ENCODE measurements around the gene TMSB4Y.

TMSB4Y gene

GRCh38 chrY:13703568-13703968 is at the start of gene TMSB4Y:
TSS of gene TMSB4Y (plus strand) at chrY:13703899.
- peak in 1 of 2 donors; percentile 59 for DNase-seq (ENCODE audit: extremely low read depth in 1 of 2, low read depth in 1 of 2)

DNA sequence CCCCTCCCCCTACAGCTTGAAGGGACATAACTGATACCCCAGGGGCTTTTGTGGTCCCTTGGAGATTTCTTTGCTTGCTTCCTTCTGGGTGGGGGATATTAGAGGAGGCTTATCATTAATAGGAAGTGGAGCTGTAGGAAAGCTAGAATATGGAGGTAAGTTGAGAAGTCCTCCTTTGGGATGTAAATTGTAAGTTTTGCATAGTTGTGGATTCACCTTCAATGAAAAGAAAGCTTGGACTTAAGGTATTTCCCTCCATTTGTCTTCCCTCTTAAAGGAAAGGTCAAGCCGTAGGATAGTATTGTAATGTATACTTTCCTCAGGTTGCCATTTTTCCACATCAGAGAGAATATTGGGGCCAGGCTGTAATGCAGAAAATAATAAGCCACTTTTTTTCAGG is 39.5 kb upstream of the TMSB4Y start:
- no peak for DNase-seq (ENCODE audit: extremely low read depth in 1 of 2, low read depth in 1 of 2)

- no peak for DNase-seq (ENCODE audit: extremely low read depth in 1 of 2, low read depth in 1 of 2)
Measured at GRCh38 chrY:13671122-13671521, 32.6 kb upstream of the TMSB4Y start.

- DNase-seq (ENCODE audit: extremely low read depth in 1 of 2, low read depth in 1 of 2): no peak
Measured at GRCh38 chrY:13702276-13702675, 1.4 kb upstream of the TMSB4Y start.

GRCh38 chrY:13704121-13704930 is 627 bp downstream of the TMSB4Y start:
- DNase-seq (ENCODE audit: extremely low read depth in 1 of 2, low read depth in 1 of 2): no peak

DNA sequence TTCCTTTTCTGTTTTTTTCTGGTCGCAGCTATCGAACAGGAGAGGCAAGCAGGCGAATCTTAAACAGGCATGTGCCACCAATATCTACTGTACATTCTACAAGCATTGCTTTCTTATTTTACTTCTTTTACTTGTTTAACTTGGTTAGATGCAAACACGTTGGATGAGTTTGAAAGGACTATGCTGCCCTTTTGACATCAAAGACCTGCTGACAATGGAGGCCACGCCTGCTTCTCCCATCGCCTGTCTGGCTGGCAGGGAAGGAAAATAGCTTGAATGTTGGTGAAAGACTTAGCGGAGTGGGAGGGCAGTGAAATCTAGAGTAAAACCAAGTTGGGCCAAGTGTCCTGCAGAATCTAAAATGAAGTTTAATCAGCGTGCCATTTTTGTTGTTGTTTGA is 1.5 kb downstream of the TMSB4Y start:
- no peak for DNase-seq (ENCODE audit: extremely low read depth in 1 of 2, low read depth in 1 of 2)

GRCh38 chrY:13708038-13708437 is 4.3 kb downstream of the TMSB4Y start:
- DNase-seq (ENCODE audit: extremely low read depth in 1 of 2, low read depth in 1 of 2): no peak

- DNase-seq (ENCODE audit: extremely low read depth in 1 of 2, low read depth in 1 of 2): no peak
Measured at GRCh38 chrY:13718996-13719395, 15.3 kb downstream of the TMSB4Y start.

- DNase-seq (ENCODE audit: extremely low read depth in 1 of 2, low read depth in 1 of 2): no peak
Measured at GRCh38 chrY:13729517-13729916, 25.8 kb downstream of the TMSB4Y start.

DNA sequence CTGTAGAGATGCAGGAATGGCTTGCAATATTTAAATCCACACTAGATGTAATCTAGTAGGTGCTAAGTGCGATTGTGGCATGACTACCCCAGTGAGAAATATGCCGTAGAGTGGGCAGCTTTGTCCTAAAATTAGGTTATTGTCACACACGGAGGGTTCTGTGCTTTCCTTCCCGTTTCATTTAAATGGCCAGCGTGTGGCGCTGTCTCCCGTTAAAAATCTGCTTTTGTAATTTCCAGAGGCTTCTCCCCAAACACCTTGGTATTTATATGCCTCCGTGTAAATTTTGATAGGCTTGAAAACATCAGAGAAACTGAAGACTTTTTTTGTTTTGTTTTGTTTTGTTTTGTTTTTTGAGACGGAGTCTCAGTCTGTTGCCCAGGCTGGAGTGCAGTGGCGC is 34.9 kb downstream of the TMSB4Y start:
- DNase-seq (ENCODE audit: extremely low read depth in 1 of 2, low read depth in 1 of 2): no peak

DNA sequence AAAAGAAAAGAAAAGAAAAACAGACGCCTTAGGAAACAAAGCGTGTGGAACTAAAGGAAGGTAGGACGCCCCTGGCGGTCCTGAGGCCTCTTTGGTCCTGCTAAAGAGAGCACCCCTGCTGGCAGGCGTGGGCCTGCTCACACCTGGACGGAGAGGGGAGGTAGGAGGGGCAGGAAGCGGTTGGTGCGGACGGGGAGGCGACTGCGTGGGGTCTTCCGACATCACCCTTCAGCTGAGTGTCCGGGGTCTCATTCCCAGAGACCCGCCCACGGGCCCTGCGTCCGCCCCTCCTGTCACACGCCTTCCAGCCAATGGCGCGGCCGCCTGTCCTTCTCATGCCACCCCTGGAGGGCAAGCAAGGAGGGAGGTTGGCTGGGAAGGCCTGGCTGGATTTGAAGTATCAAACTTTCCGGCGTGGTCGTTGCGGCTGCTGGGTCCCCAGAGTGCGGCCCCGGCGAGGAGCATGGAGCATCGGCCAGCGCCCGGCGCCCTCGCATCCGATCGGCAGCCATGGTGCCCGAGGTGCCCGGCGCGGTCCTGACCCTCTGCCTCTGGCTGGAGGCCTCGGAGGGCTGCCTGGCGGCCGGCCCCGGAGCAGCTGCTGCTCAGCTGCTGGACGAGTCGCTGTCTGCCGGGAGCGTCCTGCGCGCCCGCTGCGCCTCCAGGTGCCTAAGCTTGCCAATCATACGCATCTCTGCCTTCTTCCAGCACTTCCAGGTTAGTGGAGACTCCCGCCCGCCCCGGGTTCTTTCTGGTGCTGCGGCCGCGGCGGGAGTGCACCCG is 47.8 kb downstream of the TMSB4Y start:
- DNase-seq (ENCODE audit: extremely low read depth in 1 of 2, low read depth in 1 of 2): peak in 1 of 2 donors; percentile 25

DNA sequence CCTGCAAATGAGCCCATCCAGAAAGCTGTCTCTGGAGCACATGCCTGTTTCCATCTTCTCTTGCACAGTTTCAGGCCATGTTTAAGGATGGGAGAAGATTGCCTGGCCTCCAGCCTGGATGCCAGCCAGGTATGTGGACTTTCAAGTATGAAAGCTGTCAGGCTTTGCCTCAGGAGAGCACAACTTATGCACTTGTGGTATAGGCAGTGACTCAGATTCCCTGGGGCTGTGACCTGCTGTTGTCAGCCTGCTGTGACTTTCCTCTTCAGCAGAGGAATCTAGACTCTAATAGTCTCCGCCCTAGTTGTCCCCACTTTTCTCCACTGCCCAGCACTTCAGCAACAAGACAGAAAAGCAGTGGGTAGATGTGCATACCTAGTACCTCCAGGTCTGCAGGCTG is 51.0 kb downstream of the TMSB4Y start:
- DNase-seq (ENCODE audit: extremely low read depth in 1 of 2, low read depth in 1 of 2): no peak

Measured in stimulated activated CD8-positive, alpha-beta memory T cell treated with anti-CD3 and anti-CD28 coated beads, Interleukin-7, amount 100 ng/mL, for 48 hours (primary cell).